Breast epithelium (tissue), 4 donors: ENCODE results near the gene LGALS3BP. TPM values are rescaled to one million over a fixed set of nuclear protein-coding genes. Genes with fewer than 3 reads are reported as not detected.
A peak's percentile ranks its signal among the peaks of the same experiment; 100 is the strongest.

ENCODE experiments used
- DNase-seq, 2 donors: peaks; one replicate each; pipeline ENCODE4 v3.0.0-alpha.2; 2019; ENCODE audit warnings: low spot score in 2 of 2
- H3K27ac ChIP-seq, 2 donors: fragments of 200-600 bp; sonication (generic) in 1 of 2; one replicate each; pipeline ENCODE4 v1.5.1; 2016 to 2019; ENCODE audit warnings: mild to moderate bottlenecking in 1 of 2
- H3K27me3 ChIP-seq, 2 donors: fragments of 200-600 bp; sonication (generic) in 1 of 2; one replicate each; pipeline versions ENCODE4 v1.5.1 to v1.6.0; 2017 to 2019; ENCODE audit warnings: control low read depth in 1 of 2, mild to moderate bottlenecking in 1 of 2
- H3K36me3 ChIP-seq: fragments of 200-600 bp; one replicate; pipeline ENCODE4 v1.5.1; 2019
- H3K4me1 ChIP-seq, 2 donors: fragments of 200-600 bp; sonication (generic); one replicate each; pipeline ENCODE4 v1.5.1; 2016 to 2019; ENCODE audit warnings: control low read depth in 1 of 2
- H3K4me3 ChIP-seq, 3 donors: fragments of 200-600 bp; sonication (generic); 1 replicate in 2 of 3; 2 replicates in 1 of 3; pipeline ENCODE4 v1.5.1; 2016 to 2019; ENCODE audit warnings: mild to moderate bottlenecking in 3 of 3, moderate library complexity in 2 of 3
- H3K9me3 ChIP-seq, 2 donors: fragments of 200-600 bp; sonication (generic) in 1 of 2; one replicate each; pipeline ENCODE4 v1.5.1; 2016 to 2019; ENCODE audit warnings: control low read depth in 1 of 2
- POLR2A ChIP-seq: fragments of 450-650 bp; IDR thresholded peaks from one replicate; pipeline ENCODE4 v1.6.1; 2016; ENCODE audit warnings: antibody characterized with exemption, mild to moderate bottlenecking, moderate library complexity
- POLR2AphosphoS5 ChIP-seq, 3 donors: sonication (generic); formaldehyde crosslinking; IDR thresholded peaks; one replicate each; pipeline ENCODE4 v1.6.1; 2017; ENCODE audit warnings: antibody characterized with exemption in 3 of 3
- intact Hi-C: fragments of 100-400 bp; cut with DNase I; formaldehyde crosslinking; loops from one replicate; pipeline ENCODE4 v1.15.1; 2023; ENCODE audit warnings: low total_unique reads
- total RNA-seq, 3 donors: library from RNA; depleted of rRNA; stranded (reverse); fragments of >200 nt; gene quantifications; one replicate each; pipeline ENCODE4 v1.1.0, GENCODE V29; 2016
- TF ChIP-seq, protein P1 (sequence below), 3 donors: fragments of 450-650 bp; IDR thresholded peaks; one replicate each; pipeline ENCODE4 v1.5.1; 2016 to 2017; ENCODE audit warnings: antibody characterized with exemption in 3 of 3, mild to moderate bottlenecking in 3 of 3, moderate library complexity in 3 of 3

LGALS3BP gene
- total RNA-seq, 3 donors from 2014 or later = 192 to 532 (median 206) TPM

DNA sequence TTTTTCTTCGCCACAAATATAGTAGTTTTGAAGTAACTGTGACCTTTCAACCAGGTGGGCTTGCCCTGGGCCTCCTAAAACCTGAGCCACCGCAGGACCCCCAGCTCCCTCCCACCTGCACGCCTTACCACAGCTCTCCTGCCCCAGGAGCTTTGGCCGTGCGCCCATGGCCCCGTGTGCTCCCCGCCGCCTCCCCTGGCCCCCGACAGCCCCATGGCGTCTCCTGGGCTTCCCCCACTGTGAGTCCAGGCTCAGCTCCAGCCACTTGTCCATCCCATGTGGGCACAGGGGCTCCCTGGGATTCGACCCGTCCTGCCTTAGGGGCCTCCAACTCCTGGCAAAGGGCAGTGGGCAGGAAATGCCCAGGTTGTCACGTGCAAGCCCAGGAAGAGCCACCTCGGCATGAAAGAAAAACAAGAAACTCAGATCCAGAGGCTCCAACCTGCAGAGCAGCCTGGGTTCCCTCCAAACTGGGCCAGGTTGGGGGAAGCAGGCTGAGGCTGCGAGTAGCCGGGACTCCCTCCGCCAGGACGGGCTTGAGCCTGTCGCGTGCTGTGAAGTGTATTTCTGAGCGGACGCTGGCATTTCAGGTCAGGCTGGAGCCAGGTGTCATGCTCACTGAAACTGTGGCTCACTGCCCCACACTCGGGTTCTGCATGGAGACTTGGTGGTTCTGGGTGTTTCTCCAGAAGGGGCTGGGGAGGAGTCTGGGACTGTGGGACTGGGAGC, 5.8 kb downstream of the LGALS3BP start:
- Histone ChIP-seq H3K4me1 (peaks cover 13 to 20% of the 10 kb centered on the region in 2 donors), H3K36me3 (no peaks in the 10 kb centered on the region), H3K4me3 (peak overlapping the region in 1 of 3 donors; percentile 34), H3K27ac (peak overlapping the region; percentile 66 to 92), H3K27me3 (no peaks in the 10 kb centered on the region), H3K9me3 (no peaks in the 10 kb centered on the region)
- no peak for DNase-seq
- TF ChIP-seq POLR2A (no peak), POLR2AphosphoS5 (IDR thresholded peaks at IDR 0.05) (no peak)
- TF ChIP-seq, protein P1, sequence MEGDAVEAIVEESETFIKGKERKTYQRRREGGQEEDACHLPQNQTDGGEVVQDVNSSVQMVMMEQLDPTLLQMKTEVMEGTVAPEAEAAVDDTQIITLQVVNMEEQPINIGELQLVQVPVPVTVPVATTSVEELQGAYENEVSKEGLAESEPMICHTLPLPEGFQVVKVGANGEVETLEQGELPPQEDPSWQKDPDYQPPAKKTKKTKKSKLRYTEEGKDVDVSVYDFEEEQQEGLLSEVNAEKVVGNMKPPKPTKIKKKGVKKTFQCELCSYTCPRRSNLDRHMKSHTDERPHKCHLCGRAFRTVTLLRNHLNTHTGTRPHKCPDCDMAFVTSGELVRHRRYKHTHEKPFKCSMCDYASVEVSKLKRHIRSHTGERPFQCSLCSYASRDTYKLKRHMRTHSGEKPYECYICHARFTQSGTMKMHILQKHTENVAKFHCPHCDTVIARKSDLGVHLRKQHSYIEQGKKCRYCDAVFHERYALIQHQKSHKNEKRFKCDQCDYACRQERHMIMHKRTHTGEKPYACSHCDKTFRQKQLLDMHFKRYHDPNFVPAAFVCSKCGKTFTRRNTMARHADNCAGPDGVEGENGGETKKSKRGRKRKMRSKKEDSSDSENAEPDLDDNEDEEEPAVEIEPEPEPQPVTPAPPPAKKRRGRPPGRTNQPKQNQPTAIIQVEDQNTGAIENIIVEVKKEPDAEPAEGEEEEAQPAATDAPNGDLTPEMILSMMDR (IDR thresholded peaks at IDR 0.05) = no peak
- intact Hi-C loops = loop anchor here (10.0 kb wide), 1 partner anchor 109 kb away; no protein-coding TSS in a partner anchor

DNA sequence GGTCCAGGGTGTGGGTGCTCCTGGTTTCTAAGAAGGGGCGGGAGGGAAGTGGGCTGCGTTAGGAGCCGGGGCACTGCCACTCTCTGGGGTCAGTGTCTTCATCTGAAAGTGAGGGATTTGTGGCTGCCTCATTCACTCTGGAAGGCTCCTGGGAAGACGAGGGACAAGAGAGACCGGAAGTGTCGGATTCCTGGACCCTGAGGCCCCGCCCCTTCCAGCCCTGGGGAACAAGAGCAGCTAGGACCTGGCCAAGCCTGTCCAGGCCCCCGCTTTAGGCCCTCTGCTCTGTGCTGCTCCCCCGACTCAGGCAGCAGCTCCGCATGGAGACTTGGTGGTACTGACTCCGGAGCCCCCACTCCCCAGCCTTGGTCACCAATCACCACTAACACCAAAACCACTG, 6.5 kb downstream of the LGALS3BP start:
- TF ChIP-seq, protein P1 (IDR thresholded peaks at IDR 0.05) = no peak
- no peak for TF ChIP-seq POLR2AphosphoS5 (IDR thresholded peaks at IDR 0.05)
- TF ChIP-seq POLR2A = no peak
- Histone ChIP-seq H3K4me1 (peaks cover 12% of the 10 kb centered on the region in 2 donors), H3K27me3 (no peaks in the 10 kb centered on the region), H3K4me3 (no peak overlapping the region), H3K9me3 (no peaks in the 10 kb centered on the region), H3K36me3 (no peaks in the 10 kb centered on the region), H3K27ac (peak overlapping the region; percentile 66 to 92)
- intact Hi-C loops = loop anchor here (10.0 kb wide), 1 partner anchor 108 kb away; no protein-coding TSS in a partner anchor
- no peak for DNase-seq

DNA sequence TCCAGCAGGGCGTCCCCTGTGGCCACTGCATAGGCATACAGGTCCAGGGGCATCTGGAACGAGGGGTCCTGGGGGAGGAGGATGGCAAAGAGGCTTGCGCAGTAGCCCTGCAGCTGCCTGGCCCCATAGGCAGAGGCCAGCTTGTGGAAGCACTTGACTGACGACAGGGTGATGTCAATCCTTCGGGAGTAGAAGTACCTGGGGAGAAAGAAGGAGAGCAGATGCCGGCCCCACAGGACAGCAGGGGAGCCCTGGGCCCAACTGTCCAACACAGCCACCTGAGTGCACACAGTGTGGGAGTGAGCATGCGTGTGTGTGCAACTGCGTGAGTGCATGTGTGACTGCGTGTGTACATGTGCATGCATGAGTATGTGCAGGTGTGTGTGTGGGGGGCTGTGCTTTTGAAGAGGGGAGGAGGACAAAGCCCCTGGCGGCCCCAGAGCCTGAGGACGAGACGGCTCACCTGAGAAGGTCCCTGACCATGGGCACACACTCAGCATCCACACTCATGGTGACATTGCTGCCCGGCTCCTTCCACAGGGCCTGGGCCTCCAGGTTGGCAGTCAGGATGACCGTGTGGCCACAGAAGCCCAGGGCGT, 7.1 kb downstream of the LGALS3BP start:
- DNase-seq = no peak
- Histone ChIP-seq H3K4me3 (no peak overlapping the region), H3K4me1 (peaks cover 6 to 12% of the 10 kb centered on the region in 2 donors), H3K36me3 (no peaks in the 10 kb centered on the region), H3K27me3 (no peaks in the 10 kb centered on the region), H3K27ac (peak overlapping the region in 1 of 2 donors; percentile 92), H3K9me3 (no peaks in the 10 kb centered on the region)
- intact Hi-C loops = loop anchor here (10.0 kb wide), 1 partner anchor 108 kb away; no protein-coding TSS in a partner anchor
- TF ChIP-seq, protein P1 (IDR thresholded peaks at IDR 0.05) = no peak
- no peak for TF ChIP-seq POLR2A
- no peak for TF ChIP-seq POLR2AphosphoS5 (IDR thresholded peaks at IDR 0.05)

DNA sequence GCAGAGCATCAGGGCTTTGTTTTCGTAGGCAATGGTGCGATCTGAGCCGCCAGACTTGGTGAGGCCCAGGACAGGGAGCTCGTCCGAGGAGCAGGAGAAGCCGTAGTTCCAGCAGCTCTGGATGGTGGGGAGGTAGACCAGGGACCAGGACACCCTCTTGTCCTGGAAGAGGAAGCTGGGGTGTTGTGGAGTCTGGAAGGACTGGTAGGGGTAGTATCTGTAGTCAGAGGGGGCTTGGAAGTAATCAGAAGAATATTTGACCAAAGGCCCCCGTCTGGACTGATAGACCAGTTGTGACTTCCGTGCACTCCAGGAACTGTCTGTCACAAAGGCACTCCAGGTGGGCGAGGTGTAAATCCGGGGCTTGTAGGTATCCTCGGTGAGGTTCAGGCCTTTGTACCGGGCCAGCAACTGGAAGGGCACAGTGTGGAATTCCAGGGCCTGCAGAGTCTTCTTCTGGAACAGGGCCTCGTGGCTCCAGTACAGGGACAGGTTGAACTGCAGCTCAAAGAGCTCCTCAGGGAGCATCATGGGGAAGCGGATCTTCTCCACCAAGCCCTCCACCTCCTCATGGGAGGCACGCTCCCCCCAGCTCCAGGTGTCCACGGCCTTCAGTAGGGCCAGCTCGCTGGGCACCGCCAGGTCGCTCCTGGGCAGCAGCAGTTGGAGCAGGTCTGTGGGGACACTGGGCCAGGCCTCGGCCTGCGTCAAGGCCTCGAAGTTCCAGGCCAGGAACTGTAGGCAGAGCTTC, 7.8 kb downstream of the LGALS3BP start:
- no peak for TF ChIP-seq POLR2A
- TF ChIP-seq, protein P1 (IDR thresholded peaks at IDR 0.05) = no peak
- intact Hi-C loops = loop anchor here (10.0 kb wide), 1 partner anchor 107 kb away; no protein-coding TSS in a partner anchor
- no peaks in the 10 kb centered on the region for H3K36me3 ChIP-seq
- peak overlapping the region in 1 of 3 donors; percentile 27 for H3K4me3 ChIP-seq
- peaks cover under 1 to 7% of the 10 kb centered on the region in 2 donors for H3K4me1 ChIP-seq
- peak overlapping the region in 1 of 2 donors; percentile 76 for H3K27ac ChIP-seq
- DNase-seq = no peak
- no peaks in the 10 kb centered on the region for H3K27me3 ChIP-seq
- H3K9me3 ChIP-seq = no peaks in the 10 kb centered on the region
